NCI-H1417 treated with DMSO at 0.1 percent for 48 hours (cell line): ENCODE data around the gene ACAA2.

ENCODE experiments used
- DNase-seq: peaks from one replicate; lab custom pipeline; 2025; lab: John Stamatoyannopoulos, UW

Gene ACAA2

DNA sequence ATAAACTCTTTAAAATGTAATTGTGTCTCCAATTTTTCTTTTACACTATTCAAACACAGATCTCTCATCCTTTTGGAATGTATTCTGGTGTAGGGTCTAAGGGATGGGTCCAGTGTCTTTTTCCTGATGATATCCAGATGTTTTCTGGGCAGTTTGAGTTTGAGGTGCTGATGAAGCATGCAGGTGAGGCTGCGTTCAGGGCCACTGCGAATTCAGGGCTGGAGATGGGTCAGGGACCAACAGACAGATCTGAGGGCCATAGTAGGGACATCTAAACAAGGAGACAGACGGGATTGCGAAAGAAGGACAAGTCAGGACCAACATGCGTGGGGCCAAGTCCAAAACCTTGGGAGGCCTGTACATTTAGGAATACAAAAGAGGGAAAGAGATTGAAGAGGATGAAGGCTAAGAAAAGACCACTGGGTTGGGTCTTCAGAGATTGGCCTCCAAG is 70.2 kb downstream of the ACAA2 start:
- DNase-seq: no peak

DNA sequence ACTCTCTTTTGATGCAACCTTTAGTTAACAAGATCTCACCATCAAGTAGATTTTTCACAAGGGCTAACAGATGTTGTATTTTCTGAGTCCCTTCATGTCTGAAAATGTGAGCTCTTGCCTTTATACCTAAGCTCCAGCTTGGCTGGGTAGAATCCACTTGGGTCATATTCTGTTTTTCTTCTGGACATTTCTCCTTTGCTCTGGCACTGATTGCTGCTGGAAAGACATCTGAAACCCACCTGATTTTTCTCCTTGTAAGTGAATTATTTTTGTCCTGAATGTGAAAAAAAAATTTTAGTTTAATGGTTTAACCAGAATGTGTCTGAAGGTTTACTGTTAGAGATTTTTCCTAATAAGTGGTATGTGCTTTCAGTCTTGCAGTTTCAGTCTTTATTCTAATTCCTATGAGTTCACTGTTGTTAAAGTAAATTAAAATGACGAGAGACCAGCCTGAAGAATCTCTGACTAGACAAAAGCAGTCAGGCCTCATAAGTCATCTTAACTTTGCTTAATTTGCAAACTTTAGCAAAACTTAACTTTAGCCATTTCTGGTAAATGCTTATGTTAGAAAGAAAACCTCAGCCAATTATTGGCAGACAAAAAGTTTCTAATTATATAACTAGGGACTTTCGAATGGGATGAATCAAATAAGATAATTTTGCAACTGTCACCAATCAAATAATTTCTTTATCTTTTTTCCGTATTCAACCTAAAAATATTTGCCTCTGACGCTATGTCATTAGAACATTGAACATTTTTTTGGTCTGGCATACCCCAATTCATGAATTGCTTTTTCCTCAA is 70.8 kb downstream of the ACAA2 start:
- no peak for DNase-seq

DNA sequence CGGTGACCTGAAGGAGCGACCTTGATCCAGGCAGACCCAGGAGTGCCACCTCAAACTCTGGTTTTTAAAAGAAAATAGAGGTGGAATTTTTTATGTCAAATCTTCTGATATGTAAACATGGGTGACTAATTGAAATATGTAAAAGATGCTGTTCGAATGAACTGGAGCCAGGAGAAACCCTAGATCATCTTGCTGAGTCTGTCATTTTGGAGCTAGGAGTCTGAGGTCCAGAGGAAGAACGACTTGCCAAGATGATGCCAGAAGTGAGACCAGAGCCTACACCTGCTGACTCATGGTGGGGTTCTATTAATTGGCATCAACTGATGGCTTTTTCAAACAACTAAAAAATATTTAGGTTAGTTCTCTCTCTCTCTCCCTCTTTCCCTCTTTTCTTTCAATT is 74.1 kb downstream of the ACAA2 start:
- DNase-seq: no peak

- no peak for DNase-seq
These were observed 74.6 kb downstream of the ACAA2 start for GRCh38 chr18:49738721-49739120.

DNA sequence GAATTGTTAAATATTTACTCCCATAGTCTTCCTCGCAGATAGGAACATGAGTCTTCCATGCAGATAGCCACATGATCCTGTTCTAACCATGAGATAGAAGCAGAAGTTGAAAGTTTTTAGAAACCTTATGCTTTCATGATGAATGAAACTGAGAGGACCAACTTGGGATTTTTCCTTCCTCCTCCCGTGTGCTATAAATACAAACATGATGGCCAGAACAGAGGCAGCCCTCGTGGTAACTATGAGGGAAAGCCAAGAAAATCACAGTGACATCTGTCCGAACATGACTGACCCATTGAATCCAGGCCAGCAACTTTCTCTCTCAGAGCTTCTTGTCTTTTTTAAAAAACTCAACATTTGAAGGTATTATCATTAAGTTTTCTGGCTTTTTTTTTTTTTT is 78.5 kb downstream of the ACAA2 start:
- DNase-seq: no peak

DNA sequence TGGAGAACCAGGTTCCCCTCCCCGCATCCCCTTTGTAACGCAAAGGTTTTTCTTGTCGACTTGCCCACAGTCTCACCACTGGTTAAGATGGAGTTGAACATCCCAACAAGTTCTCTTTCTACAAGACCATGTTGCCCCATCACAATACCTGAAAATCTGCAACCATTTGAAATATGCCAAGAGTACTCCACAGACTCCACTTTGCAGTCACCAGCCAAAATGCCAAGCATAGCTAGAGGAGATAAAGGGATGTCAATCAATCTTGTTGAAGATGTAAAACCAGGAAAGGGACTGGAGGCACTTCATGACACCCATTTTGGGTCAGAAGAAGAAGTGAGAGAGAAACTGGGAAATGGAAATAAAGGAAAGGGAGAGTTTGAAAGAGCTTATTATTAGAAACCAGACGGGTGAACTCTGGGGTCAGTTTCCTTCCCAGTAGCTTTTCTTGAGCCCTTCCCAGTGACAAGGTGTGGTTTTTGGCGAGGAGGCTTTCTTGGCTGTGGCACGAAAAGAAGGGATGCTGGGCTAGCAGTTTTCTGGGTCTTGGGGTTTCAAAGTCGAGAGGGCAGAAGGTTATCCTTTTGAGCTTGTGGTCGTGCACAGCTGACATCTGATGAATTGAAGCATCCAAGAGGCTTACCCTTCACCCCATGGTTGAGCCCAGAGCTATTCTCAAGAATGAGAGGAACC is 79.3 kb downstream of the ACAA2 start:
- DNase-seq: no peak

- no peak for DNase-seq
These were observed 80.0 kb downstream of the ACAA2 start for GRCh38 chr18:49733321-49733720.
